Breast epithelium (tissue), 4 donors: ENCODE data around the gene SEMA4B. TPM values are rescaled to one million over a fixed set of nuclear protein-coding genes. Genes with fewer than 3 reads are reported as not detected.

Experiments
- DNase-seq, 2 donors: peaks; one replicate each; pipeline ENCODE4 v3.0.0-alpha.2; 2019; ENCODE audit warnings: low spot score in 2 of 2
- H3K27ac ChIP-seq, 2 donors: fragments of 200-600 bp; sonication (generic) in 1 of 2; one replicate each; pipeline ENCODE4 v1.5.1; 2016 to 2019; ENCODE audit warnings: mild to moderate bottlenecking in 1 of 2
- H3K27me3 ChIP-seq, 2 donors: fragments of 200-600 bp; sonication (generic) in 1 of 2; one replicate each; pipeline versions ENCODE4 v1.5.1 to v1.6.0; 2017 to 2019; ENCODE audit warnings: control low read depth in 1 of 2, mild to moderate bottlenecking in 1 of 2
- H3K36me3 ChIP-seq: fragments of 200-600 bp; one replicate; pipeline ENCODE4 v1.5.1; 2019
- H3K4me1 ChIP-seq, 2 donors: fragments of 200-600 bp; sonication (generic); one replicate each; pipeline ENCODE4 v1.5.1; 2016 to 2019; ENCODE audit warnings: control low read depth in 1 of 2
- H3K4me3 ChIP-seq, 3 donors: fragments of 200-600 bp; sonication (generic); 1 replicate in 2 of 3; 2 replicates in 1 of 3; pipeline ENCODE4 v1.5.1; 2016 to 2019; ENCODE audit warnings: mild to moderate bottlenecking in 3 of 3, moderate library complexity in 2 of 3
- H3K9me3 ChIP-seq, 2 donors: fragments of 200-600 bp; sonication (generic) in 1 of 2; one replicate each; pipeline ENCODE4 v1.5.1; 2016 to 2019; ENCODE audit warnings: control low read depth in 1 of 2
- POLR2A ChIP-seq: fragments of 450-650 bp; IDR thresholded peaks from one replicate; pipeline ENCODE4 v1.6.1; 2016; ENCODE audit warnings: antibody characterized with exemption, mild to moderate bottlenecking, moderate library complexity
- POLR2AphosphoS5 ChIP-seq, 3 donors: sonication (generic); formaldehyde crosslinking; IDR thresholded peaks; one replicate each; pipeline ENCODE4 v1.6.1; 2017; ENCODE audit warnings: antibody characterized with exemption in 3 of 3
- intact Hi-C: fragments of 100-400 bp; cut with DNase I; formaldehyde crosslinking; loops from one replicate; pipeline ENCODE4 v1.15.1; 2023; ENCODE audit warnings: low total_unique reads
- total RNA-seq, 3 donors: library from RNA; depleted of rRNA; stranded (reverse); fragments of >200 nt; gene quantifications; one replicate each; pipeline ENCODE4 v1.1.0, GENCODE V29; 2016
- TF ChIP-seq, protein P1 (sequence below), 3 donors: fragments of 450-650 bp; IDR thresholded peaks; one replicate each; pipeline ENCODE4 v1.5.1; 2016 to 2017; ENCODE audit warnings: antibody characterized with exemption in 3 of 3, mild to moderate bottlenecking in 3 of 3, moderate library complexity in 3 of 3

SEMA4B gene
- total RNA-seq, 3 donors from 2014 or later = 6.6 to 72.8 (median 56.9) TPM

DNA sequence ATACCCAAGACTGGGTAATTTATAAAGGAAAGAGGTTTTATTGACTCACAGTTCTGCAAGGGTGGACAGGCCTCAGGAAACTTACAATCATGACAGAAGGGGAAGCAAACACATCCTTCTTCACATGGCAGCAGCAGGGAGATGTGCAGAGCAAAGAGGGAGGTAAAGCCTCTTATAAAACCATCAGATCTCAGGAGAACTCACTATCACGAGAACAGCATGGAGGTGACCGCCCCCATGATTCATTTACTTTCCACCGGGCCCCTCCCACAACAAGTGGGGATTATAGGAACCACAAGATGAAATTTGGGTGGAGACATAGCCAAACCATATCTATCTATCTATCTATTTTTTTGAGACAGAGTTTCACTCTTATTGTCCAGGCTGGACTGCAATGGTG lies 38.2 kb downstream of the SEMA4B start:
- no peak for TF ChIP-seq POLR2AphosphoS5 (IDR thresholded peaks at IDR 0.05)
- TF ChIP-seq, protein P1, sequence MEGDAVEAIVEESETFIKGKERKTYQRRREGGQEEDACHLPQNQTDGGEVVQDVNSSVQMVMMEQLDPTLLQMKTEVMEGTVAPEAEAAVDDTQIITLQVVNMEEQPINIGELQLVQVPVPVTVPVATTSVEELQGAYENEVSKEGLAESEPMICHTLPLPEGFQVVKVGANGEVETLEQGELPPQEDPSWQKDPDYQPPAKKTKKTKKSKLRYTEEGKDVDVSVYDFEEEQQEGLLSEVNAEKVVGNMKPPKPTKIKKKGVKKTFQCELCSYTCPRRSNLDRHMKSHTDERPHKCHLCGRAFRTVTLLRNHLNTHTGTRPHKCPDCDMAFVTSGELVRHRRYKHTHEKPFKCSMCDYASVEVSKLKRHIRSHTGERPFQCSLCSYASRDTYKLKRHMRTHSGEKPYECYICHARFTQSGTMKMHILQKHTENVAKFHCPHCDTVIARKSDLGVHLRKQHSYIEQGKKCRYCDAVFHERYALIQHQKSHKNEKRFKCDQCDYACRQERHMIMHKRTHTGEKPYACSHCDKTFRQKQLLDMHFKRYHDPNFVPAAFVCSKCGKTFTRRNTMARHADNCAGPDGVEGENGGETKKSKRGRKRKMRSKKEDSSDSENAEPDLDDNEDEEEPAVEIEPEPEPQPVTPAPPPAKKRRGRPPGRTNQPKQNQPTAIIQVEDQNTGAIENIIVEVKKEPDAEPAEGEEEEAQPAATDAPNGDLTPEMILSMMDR (IDR thresholded peaks at IDR 0.05) = no peak
- no peak for TF ChIP-seq POLR2A
- intact Hi-C loops = no loop called here

DNA sequence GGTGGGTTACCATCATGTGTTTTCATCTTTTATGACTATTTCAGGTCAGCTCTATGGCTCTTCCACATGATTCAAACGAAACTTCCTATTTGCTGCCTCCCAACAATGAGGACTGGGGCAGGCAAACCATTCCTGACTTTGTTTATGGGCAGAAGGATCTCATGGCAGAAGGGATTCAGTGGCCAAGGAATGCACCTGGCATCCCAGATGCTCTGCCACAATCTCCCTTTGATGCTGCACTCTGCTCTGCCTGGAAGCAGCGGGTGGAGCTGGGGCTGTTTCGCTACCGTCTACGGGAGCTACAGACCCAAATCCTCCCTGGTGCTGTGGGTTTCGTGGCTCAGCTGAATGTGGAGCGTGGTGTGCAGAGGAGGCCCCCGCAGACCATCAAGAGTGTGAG lies 39.7 kb downstream of the SEMA4B start:
- H3K27ac ChIP-seq = no peak overlapping the region
- H3K4me1 ChIP-seq = no peaks in the 10 kb centered on the region
- no peaks in the 10 kb centered on the region for H3K27me3 ChIP-seq
- no peaks in the 10 kb centered on the region for H3K36me3 ChIP-seq
- TF ChIP-seq, protein P1 (IDR thresholded peaks at IDR 0.05) = no peak
- TF ChIP-seq POLR2AphosphoS5 (IDR thresholded peaks at IDR 0.05) (no peak), POLR2A (no peak)
- no peak overlapping the region for H3K4me3 ChIP-seq
- H3K9me3 ChIP-seq = no peaks in the 10 kb centered on the region
- intact Hi-C loops = no loop called here
- DNase-seq = no peak

More for the DNA sequence above, 38.2 kb downstream of the SEMA4B start:
- H3K27ac ChIP-seq = no peak overlapping the region
- DNase-seq = no peak
- H3K4me3 ChIP-seq = no peak overlapping the region
- peaks cover 0 to 6% of the 10 kb centered on the region in 2 donors for H3K4me1 ChIP-seq
- no peaks in the 10 kb centered on the region for H3K36me3 ChIP-seq
- H3K27me3 ChIP-seq = no peaks in the 10 kb centered on the region
- H3K9me3 ChIP-seq = no peaks in the 10 kb centered on the region

DNA sequence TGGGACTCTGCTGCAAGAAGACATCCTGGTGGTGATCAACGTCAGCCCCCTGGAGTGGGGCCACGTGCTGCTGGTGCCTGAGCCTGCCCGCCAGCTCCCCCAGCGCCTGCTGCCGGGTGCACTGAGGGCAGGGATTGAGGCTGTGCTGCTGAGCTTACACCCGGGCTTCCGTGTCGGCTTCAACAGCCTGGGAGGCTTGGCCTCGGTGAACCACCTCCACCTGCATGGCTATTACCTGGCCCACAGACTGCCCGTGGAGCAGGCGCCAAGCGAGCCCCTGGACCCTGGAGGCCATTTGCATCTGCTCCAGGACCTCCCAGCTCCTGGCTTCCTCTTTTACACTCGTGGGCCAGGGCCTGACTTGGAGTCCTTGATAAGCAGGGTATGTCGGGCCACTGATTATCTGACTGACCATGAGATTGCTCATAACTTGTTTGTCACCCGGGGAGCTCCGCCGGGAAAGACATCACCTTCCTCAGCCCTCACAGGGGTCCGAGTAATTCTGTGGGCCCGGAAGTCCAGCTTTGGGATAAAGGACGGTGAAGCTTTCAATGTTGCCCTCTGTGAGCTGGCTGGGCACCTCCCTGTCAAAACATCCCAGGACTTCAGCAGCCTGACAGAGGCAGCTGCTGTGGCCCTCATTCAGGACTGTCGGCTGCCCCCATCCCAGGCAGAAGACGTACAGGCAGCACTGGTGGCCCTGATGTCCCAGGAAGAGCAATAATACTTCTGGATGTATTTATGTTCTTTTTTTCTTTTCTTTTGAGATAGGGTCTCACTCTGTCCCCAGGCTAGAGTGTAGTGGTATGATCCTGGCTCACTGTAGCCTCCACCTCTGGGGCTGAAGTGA lies 40.4 kb downstream of the SEMA4B start:
- Histone ChIP-seq H3K4me1 (no peaks in the 10 kb centered on the region), H3K27ac (no peak overlapping the region), H3K4me3 (no peak overlapping the region), H3K9me3 (no peaks in the 10 kb centered on the region), H3K36me3 (no peaks in the 10 kb centered on the region), H3K27me3 (no peaks in the 10 kb centered on the region)
- TF ChIP-seq POLR2A (no peak), POLR2AphosphoS5 (IDR thresholded peaks at IDR 0.05) (no peak)
- TF ChIP-seq, protein P1 (IDR thresholded peaks at IDR 0.05) = no peak
- no peak for DNase-seq
- intact Hi-C loops = no loop called here

DNA sequence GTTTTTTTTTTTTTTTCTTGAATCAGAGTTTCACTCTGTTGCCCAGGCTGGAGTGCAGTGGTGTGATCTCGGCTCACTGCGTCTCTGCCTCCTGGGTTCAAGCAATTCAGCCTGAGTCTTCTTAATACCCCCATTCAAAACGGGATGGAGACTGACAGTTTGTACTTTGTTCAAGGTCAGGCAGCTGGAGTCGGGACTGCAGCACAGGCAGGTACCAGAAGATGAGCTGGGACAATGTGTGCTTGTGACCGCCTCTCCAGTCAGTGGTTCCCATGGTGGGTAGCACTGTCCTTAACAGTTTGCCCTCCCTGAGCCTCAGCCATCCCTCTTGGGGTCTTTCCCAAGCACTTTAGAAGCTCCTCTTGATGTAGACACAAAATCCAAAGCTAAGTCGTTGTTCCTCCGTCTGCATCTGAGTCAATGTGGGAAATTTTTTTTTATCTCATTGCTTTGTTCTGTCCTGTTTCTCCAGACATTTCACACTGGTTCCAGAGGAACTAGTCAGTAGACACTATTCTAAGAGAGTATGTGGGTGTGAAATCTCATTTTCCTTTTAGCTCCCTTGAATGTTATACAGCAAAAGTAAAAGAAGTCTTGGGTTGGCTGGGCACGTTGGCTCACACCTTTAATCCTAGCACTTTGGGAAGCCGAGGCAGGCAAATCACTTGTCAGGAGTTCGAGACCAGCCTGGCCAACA lies 43.0 kb downstream of the SEMA4B start:
- H3K4me3 ChIP-seq = no peak overlapping the region
- H3K4me1 ChIP-seq = no peaks in the 10 kb centered on the region
- TF ChIP-seq POLR2A = no peak
- TF ChIP-seq, protein P1 (IDR thresholded peaks at IDR 0.05) = no peak
- no peak for TF ChIP-seq POLR2AphosphoS5 (IDR thresholded peaks at IDR 0.05)
- no peaks in the 10 kb centered on the region for H3K27me3 ChIP-seq
- H3K27ac ChIP-seq = no peak overlapping the region
- no peaks in the 10 kb centered on the region for H3K36me3 ChIP-seq
- H3K9me3 ChIP-seq = no peaks in the 10 kb centered on the region
- no peak for DNase-seq
- intact Hi-C loops = no loop called here

DNA sequence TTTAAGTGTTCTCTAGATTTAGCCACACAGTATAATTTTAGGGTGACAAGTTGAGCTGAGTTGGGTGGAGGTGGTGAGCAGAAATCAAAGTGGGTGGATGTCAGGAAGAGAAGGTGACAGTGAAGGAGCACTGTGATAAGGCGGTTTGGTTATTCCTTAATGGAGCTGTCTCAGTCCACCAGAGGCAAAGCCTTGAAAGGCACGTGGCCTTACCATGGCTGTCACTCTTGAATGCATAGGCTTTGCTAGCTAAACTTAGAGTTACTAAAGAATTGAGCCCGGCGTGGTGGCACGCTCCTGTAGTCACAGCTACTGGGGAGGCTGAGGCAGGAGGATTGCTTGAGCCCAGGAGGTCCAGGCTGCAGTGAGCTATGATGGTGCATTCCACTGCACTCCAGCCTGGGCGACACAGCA lies 47.7 kb downstream of the SEMA4B start:
- H3K27ac ChIP-seq = peak overlapping the region in 1 of 2 donors; percentile 32
- H3K4me1 ChIP-seq = no peaks in the 10 kb centered on the region
- H3K4me3 ChIP-seq = peak overlapping the region; percentile 50 to 88 (median 60)
- intact Hi-C loops = no loop called here
- no peaks in the 10 kb centered on the region for H3K36me3 ChIP-seq
- H3K27me3 ChIP-seq = no peaks in the 10 kb centered on the region
- no peak for DNase-seq
- H3K9me3 ChIP-seq = no peaks in the 10 kb centered on the region
- TF ChIP-seq POLR2AphosphoS5 (IDR thresholded peaks at IDR 0.05) = no peak
- no peak for TF ChIP-seq POLR2A
- TF ChIP-seq, protein P1 (IDR thresholded peaks at IDR 0.05) = no peak
